GM08714 (cell line): Measurements from ENCODE around the gene SUCLG2.

ENCODE experiments used
- H3K4me3 ChIP-seq: fragments of 200-500 bp; sonication (Bioruptor generic); 2 replicates; pipeline ENCODE4 v1.5.1; 2014; ENCODE audit warnings: mild to moderate bottlenecking, low read length, inconsistent platforms
- ZNF274 ChIP-seq: IDR thresholded peaks from 2 replicates; pipeline ENCODE4 v1.6.1; 2012; ENCODE audit warnings: mild to moderate bottlenecking, low read depth, low read length

SUCLG2 gene

GRCh38 chr3:67325231-67325630, 329.2 kb downstream of the SUCLG2 start:
- H3K4me3 ChIP-seq: no peak overlapping the region
- no peak for TF ChIP-seq ZNF274
